K562 (cell line): ENCODE measurements around the gene OR10G3. TPM values are rescaled to one million over a fixed set of nuclear protein-coding genes. Genes with fewer than 3 reads are reported as not detected.
A peak's percentile ranks its signal among the peaks of the same experiment; 100 is the strongest.

Source experiments
- ATF7 ChIP-seq: fragments of 450-650 bp; IDR thresholded peaks from 2 replicates; pipeline ENCODE4 v1.7.1; 2014; ENCODE audit warnings: mild to moderate bottlenecking, moderate library complexity
- CGGBP1 ChIP-seq: fragments of 250-450 bp; sonication (Bioruptor Pico); IDR thresholded peaks from 2 replicates; pipeline ENCODE4 v1.9.0; 2021; ENCODE audit warnings: mild to moderate bottlenecking
- CREM ChIP-seq: IDR thresholded peaks from 2 replicates; pipeline ENCODE4 v1.6.1; 2014; ENCODE audit warnings: antibody characterized with exemption, low read depth
- EGR1 ChIP-seq: fragments of 450-650 bp; conservative IDR thresholded peaks from 2 replicates; pipeline ENCODE4 v1.6.1; 2017; ENCODE audit warnings: mild to moderate bottlenecking
- FOXK2 ChIP-seq, 2 experiments: fragments of 450-650 bp; IDR thresholded peaks in 1 of 2; conservative IDR thresholded peaks in 1 of 2; 2 replicates each; pipeline ENCODE4 v1.6.1; 2016; ENCODE audit warnings: low read depth in 2 of 2, mild to moderate bottlenecking in 1 of 2
- JUN ChIP-seq, 2 experiments: sonication (generic) in 1 of 2; formaldehyde crosslinking in 1 of 2; IDR thresholded peaks; 2 replicates each; pipeline versions ENCODE4 v1.6.1 to v1.8.0; 2012 to 2022; ENCODE audit warnings: borderline replicate concordance in 2 of 2, mild to moderate bottlenecking in 2 of 2, improper control_type of control experiment in 1 of 2, low read depth in 1 of 2, low read length in 1 of 2, missing genetic modification reagents in 1 of 2
- KDM5B ChIP-seq: fragments of 200-600 bp; sonication (generic); IDR thresholded peaks from 2 replicates; pipeline ENCODE4 v1.6.1; 2012; ENCODE audit warnings: low read depth, mild to moderate bottlenecking, moderate library complexity, low read length, control low read depth, inconsistent platforms; ENCODE audit not compliant: insufficient replicate concordance
- NCOR1 ChIP-seq: fragments of 450-650 bp; IDR thresholded peaks from 2 replicates; pipeline ENCODE4 v1.6.1; 2016; ENCODE audit warnings: mild to moderate bottlenecking, moderate library complexity
- POLR2A ChIP-seq: fragments of 450-650 bp; conservative IDR thresholded peaks from 2 replicates; pipeline ENCODE4 v1.6.1; 2016
- POLR2B ChIP-seq: fragments of 450-650 bp; IDR thresholded peaks from 2 replicates; pipeline ENCODE4 v1.6.1; 2018; ENCODE audit warnings: low read depth; ENCODE audit not compliant: partially characterized antibody
- POLR2G ChIP-seq: fragments of 200-400 bp; formaldehyde crosslinking; IDR thresholded peaks from 2 replicates; pipeline ENCODE4 v1.6.1; 2017; ENCODE audit warnings: low read depth, mild to moderate bottlenecking, antibody characterized with exemption, low read length, moderate library complexity
- PRDM10 ChIP-seq: fragments of 450-650 bp; IDR thresholded peaks from 2 replicates; pipeline ENCODE4 v1.6.1; 2018; ENCODE audit not compliant: partially characterized antibody
- PTRF ChIP-seq: fragments of 450-650 bp; IDR thresholded peaks from 2 replicates; pipeline ENCODE4 v1.6.1; 2016; ENCODE audit warnings: mild to moderate bottlenecking, missing genetic modification characterization, missing compliant biosample characterization
- TCF7L2 ChIP-seq: fragments of 150-350 bp; IDR thresholded peaks from 2 replicates; pipeline ENCODE4 v1.6.1; 2016; ENCODE audit warnings: low read depth, mild to moderate bottlenecking, low read length, moderate library complexity
- TRIM24 ChIP-seq, 2 experiments: fragments of 450-650 bp; IDR thresholded peaks; 2 replicates each; pipeline ENCODE4 v1.6.1; 2016
- VEZF1 ChIP-seq: fragments of 200-800 bp; sonication (Bioruptor generic); IDR thresholded peaks from 2 replicates; pipeline ENCODE4 v1.6.1; 2017; ENCODE audit warnings: missing genetic modification characterization, missing compliant biosample characterization
- XRCC4 ChIP-seq: IDR thresholded peaks from one replicate; pipeline ENCODE4 v1.6.1; 2011; ENCODE audit not compliant: insufficient read depth, insufficient read length; ENCODE audit errors: extremely low read depth
- ZBTB7A ChIP-seq: IDR thresholded peaks from 2 replicates; pipeline ENCODE4 v1.6.1; 2011; ENCODE audit warnings: low read depth, mild to moderate bottlenecking, low read length, moderate library complexity, borderline replicate concordance; ENCODE audit not compliant: control insufficient read depth
- ZFX ChIP-seq: sonication (generic); formaldehyde crosslinking; IDR thresholded peaks from 2 replicates; pipeline ENCODE4 v1.8.0; 2022; ENCODE audit warnings: mild to moderate bottlenecking, missing genetic modification reagents, moderate library complexity
- polyA plus RNA-seq, 8 experiments: library from polyadenylated mRNA; depleted of rRNA in 4 of 8; stranded (reverse) in 5 of 8; unstranded in 3 of 8; fragments of >200 nt; fragmentation: Nextera tagmentation in 2 of 8; fragmentation: Illumina TruSeq in 1 of 8; extraction: Ambion mirVana in 2 of 8; extraction: Trizol in 1 of 8; gene quantifications; 2 replicates each; pipeline versions ENCODE4 v1.2.1 to v1.2.3, GENCODE V29; 2011 to 2014; ENCODE audit warnings: inconsistent platforms in 1 of 8, missing spikeins in 1 of 8
- total RNA-seq, 7 experiments: library from RNA; depleted of rRNA in 6 of 7; stranded (reverse); fragments of >200 nt in 6 of 7; fragmentation: Illumina TruSeq in 2 of 7; extraction: Trizol in 2 of 7; gene quantifications; 2 replicates each; pipeline versions ENCODE4 v1.2.1 to v1.2.3, GENCODE V29; 2011 to 2021; ENCODE audit warnings: low replicate concordance in 1 of 7
- TF ChIP-seq, protein P1 (sequence below), 2 experiments: IDR thresholded peaks; 2 replicates each; pipeline ENCODE4 v1.6.1; 2011; ENCODE audit warnings: borderline replicate concordance in 1 of 2, control low read depth in 1 of 2, low read depth in 1 of 2, low read length in 1 of 2, mild to moderate bottlenecking in 1 of 2, mixed read lengths in 1 of 2, moderate library complexity in 1 of 2; ENCODE audit not compliant: insufficient read depth in 1 of 2, insufficient read length in 1 of 2, poor library complexity in 1 of 2, severe bottlenecking in 1 of 2; ENCODE audit errors: extremely low read depth in 1 of 2

The OR10G3 gene
- total and polyA plus RNA-seq, 9 of the 15 experiments (the other 6 are each of a cell fraction or from before 2014, with no cell fraction given): not detected

DNA sequence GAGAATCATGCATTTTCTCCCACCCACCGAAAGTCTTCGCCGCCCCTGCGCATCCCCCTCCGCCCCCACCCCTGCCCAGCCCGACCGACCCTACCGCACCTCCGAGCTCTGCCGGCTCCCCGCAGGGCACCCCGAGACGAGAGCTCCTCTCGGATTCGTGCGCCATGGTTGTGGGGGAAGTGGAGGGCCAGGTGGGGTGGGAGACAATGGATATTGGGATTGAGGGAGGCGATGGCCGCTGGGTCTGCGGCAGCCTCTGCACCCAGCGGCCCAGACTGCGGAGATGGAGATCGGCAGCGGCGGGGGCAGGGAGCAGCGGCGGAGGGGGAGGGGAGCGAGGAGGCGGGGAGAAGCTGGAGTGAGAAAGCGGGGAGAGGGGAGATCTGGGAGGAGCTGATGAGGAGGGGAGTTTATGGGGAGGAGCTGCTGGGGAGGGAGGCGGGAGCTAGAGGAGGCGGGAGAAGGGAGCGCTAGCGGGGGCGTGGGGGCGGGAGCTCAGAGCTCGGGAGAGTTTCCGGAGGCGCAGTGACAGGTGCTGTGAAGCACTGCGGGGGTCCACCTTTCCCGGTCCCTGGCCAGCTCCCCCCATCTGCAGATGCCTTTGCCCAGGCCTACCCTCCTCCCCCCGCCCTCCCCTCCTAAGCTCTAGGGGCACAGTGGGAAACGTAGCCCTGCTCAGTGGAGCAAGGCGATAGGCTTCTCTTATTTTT, 53.8 kb downstream of the OR10G3 start, which contains the start of gene SALL2 (continued):
- peak; percentile 69 for TF ChIP-seq POLR2B
- peak; percentile 62 for TF ChIP-seq ATF7
- TF ChIP-seq KDM5B: peak; percentile 21
- TF ChIP-seq ZFX: peak; percentile 53
- TF ChIP-seq JUN (IDR thresholded peaks at IDR 0.05; ENCODE audit: borderline replicate concordance, low read depth, low read length): no peak
- no peak for TF ChIP-seq JUN (CRISPR knock-in tag; IDR thresholded peaks at IDR 0.05; ENCODE audit: borderline replicate concordance)
- peak in 1 of 2 experiments; percentile 52; a peak in 2 of 4 replicates for TF ChIP-seq TRIM24 (IDR thresholded peaks at IDR 0.05)
- TF ChIP-seq PTRF (tag): no peak
- TF ChIP-seq ZBTB7A: peak; percentile 62; the same call in 1 of the 2 replicates
- TF ChIP-seq TCF7L2: peak; percentile 37; the same call in 1 of the 2 replicates
- TF ChIP-seq CREM: peak; percentile 29; the same call in 1 of the 2 replicates
- TF ChIP-seq VEZF1 (CRISPR knock-in tag): peak; percentile 90
- TF ChIP-seq POLR2G: peak; percentile 79
- TF ChIP-seq, protein P1, sequence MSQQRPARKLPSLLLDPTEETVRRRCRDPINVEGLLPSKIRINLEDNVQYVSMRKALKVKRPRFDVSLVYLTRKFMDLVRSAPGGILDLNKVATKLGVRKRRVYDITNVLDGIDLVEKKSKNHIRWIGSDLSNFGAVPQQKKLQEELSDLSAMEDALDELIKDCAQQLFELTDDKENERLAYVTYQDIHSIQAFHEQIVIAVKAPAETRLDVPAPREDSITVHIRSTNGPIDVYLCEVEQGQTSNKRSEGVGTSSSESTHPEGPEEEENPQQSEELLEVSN (IDR thresholded peaks at IDR 0.05; ENCODE audit: borderline replicate concordance in 1 of 2, extremely low read depth in 1 of 2, insufficient read depth in 1 of 2, insufficient read length in 1 of 2, low read depth in 1 of 2, low read length in 1 of 2, poor library complexity in 1 of 2, severe bottlenecking in 1 of 2): peak in 1 of 2 experiments; percentile 70
- TF ChIP-seq FOXK2 (conservative IDR thresholded peaks at IDR 0.05 in 1 of 2, IDR thresholded peaks at IDR 0.05 in 1 of 2; ENCODE audit: low read depth in 2 of 2): 0 out of 4 replicates have a peak, but pooled peaks of 1 of the 2 experiments have one; percentile 50
- peak; percentile 97 for TF ChIP-seq EGR1
- no peak for TF ChIP-seq XRCC4
- TF ChIP-seq NCOR1: peak; percentile 30; the same call in 1 of the 2 replicates
- peak; percentile 97 for TF ChIP-seq PRDM10
- no peak for TF ChIP-seq CGGBP1
- TF ChIP-seq POLR2A: peak; percentile 74
